ENCODE results near the gene PLEK2. TPM values are rescaled to one million over a fixed set of nuclear protein-coding genes. Genes with fewer than 3 reads are reported as not detected.
"Not testable (repeated sequence)": the region's sequence is repeated elsewhere in the genome, so short reads cannot be mapped to it uniquely, and the experiment has no call there.

Gene PLEK2
- total RNA-seq, 1 donor from 2014 or later = not detected

GRCh38 chr14:67409461-67409860 is 2.5 kb downstream of the PLEK2 start:
- H3F3A ChIP-seq (ENCODE audit: low read depth) = no peaks in the 10 kb centered on the region
- Mint-ChIP-seq H3K9me3 (no peaks in the 10 kb centered on the region), H3K36me3 (no peaks in the 10 kb centered on the region), H3K27ac (no peak overlapping the region), H3K4me3 (no peak overlapping the region), H3K4me1 (peaks cover 13% of the 10 kb centered on the region), H3K27me3 (ENCODE audit: insufficient read depth, low read depth) (peaks cover 16% of the 10 kb centered on the region)
- no peak overlapping the region for H3K4me2 ChIP-seq
- no peaks in the 10 kb centered on the region for H3K36me3 ChIP-seq
- no peak overlapping the region for H3K27ac ChIP-seq
- H3K9me3 ChIP-seq (ENCODE audit: low read depth) = no peaks in the 10 kb centered on the region
- TF ChIP-seq EZH2phosphoT487 (IDR thresholded peaks at IDR 0.05) (no peak), EZH2 (IDR thresholded peaks at IDR 0.05) (no peak), CTCF (IDR thresholded peaks at IDR 0.05) (no peak)
- DNase-seq (ENCODE audit: low spot score) = no peak
- no peak overlapping the region for H3K4me3 ChIP-seq
- H3K4me1 ChIP-seq = no peaks in the 10 kb centered on the region
- no peak overlapping the region for H3K9ac ChIP-seq
- H2AFZ ChIP-seq (replicated peaks) = peak overlapping the region; percentile 88
- peaks cover 7% of the 10 kb centered on the region for H3K27me3 ChIP-seq
- H4K20me1 ChIP-seq (ENCODE audit: low read depth) = no peaks in the 10 kb centered on the region
- H3K79me2 ChIP-seq (ENCODE audit: low read depth) = no peaks in the 10 kb centered on the region

- not testable (repeated sequence) for H3K9me3 ChIP-seq (ENCODE audit: low read depth); H3K9me3 Mint-ChIP-seq; H3K4me3 ChIP-seq; H2AFZ ChIP-seq (replicated peaks); H3K4me1 ChIP-seq; H3K4me2 ChIP-seq; H3F3A ChIP-seq (ENCODE audit: low read depth); H3K9ac ChIP-seq; H3K79me2 ChIP-seq (ENCODE audit: low read depth); H3K36me3 ChIP-seq; H3K36me3 Mint-ChIP-seq; H3K4me3 Mint-ChIP-seq; H4K20me1 ChIP-seq (ENCODE audit: low read depth); H3K27ac Mint-ChIP-seq; H3K27ac ChIP-seq; H3K27me3 ChIP-seq; DNase-seq (ENCODE audit: low spot score)
- peaks cover 13% of the 10 kb centered on the region for H3K4me1 Mint-ChIP-seq
- peaks cover 16% of the 10 kb centered on the region for H3K27me3 Mint-ChIP-seq (ENCODE audit: insufficient read depth, low read depth)
Measured at GRCh38 chr14:67408122-67408801, 3.7 kb downstream of the PLEK2 start.

- H3K79me2 ChIP-seq (ENCODE audit: low read depth) = no peaks in the 10 kb centered on the region
- H3K4me3 ChIP-seq = no peak overlapping the region
- DNase-seq (ENCODE audit: low spot score) = no peak
- H3K36me3 ChIP-seq = no peaks in the 10 kb centered on the region
- Mint-ChIP-seq H3K27ac (no peak overlapping the region), H3K27me3 (ENCODE audit: insufficient read depth, low read depth) (peaks cover 7% of the 10 kb centered on the region), H3K9me3 (no peaks in the 10 kb centered on the region), H3K4me1 (peaks cover 9% of the 10 kb centered on the region), H3K36me3 (no peaks in the 10 kb centered on the region), H3K4me3 (no peak overlapping the region)
- H3K9ac ChIP-seq = no peak overlapping the region
- no peaks in the 10 kb centered on the region for H3K27me3 ChIP-seq
- H3K4me1 ChIP-seq = no peaks in the 10 kb centered on the region
- no peaks in the 10 kb centered on the region for H4K20me1 ChIP-seq (ENCODE audit: low read depth)
- no peak overlapping the region for H2AFZ ChIP-seq (replicated peaks)
- H3K9me3 ChIP-seq (ENCODE audit: low read depth) = no peaks in the 10 kb centered on the region
- H3K4me2 ChIP-seq = no peak overlapping the region
- no peak overlapping the region for H3K27ac ChIP-seq
- TF ChIP-seq EZH2phosphoT487 (IDR thresholded peaks at IDR 0.05) (no peak), CTCF (IDR thresholded peaks at IDR 0.05) (no peak)
- H3F3A ChIP-seq (ENCODE audit: low read depth) = no peaks in the 10 kb centered on the region
Measured at GRCh38 chr14:67405771-67406170, 6.2 kb downstream of the PLEK2 start.

GRCh38 chr14:67400434-67400833 is 11.5 kb downstream of the PLEK2 start:
- no peaks in the 10 kb centered on the region for H3K9me3 ChIP-seq (ENCODE audit: low read depth)
- H3K27ac Mint-ChIP-seq = no peak overlapping the region
- no peak for DNase-seq (ENCODE audit: low spot score)
- no peaks in the 10 kb centered on the region for H3K36me3 ChIP-seq
- H4K20me1 ChIP-seq (ENCODE audit: low read depth) = no peaks in the 10 kb centered on the region
- H3K27ac ChIP-seq = no peak overlapping the region
- H3K27me3 Mint-ChIP-seq (ENCODE audit: insufficient read depth, low read depth) = peaks cover 6% of the 10 kb centered on the region
- H3K27me3 ChIP-seq = no peaks in the 10 kb centered on the region
- no peak overlapping the region for H3K4me2 ChIP-seq
- no peak overlapping the region for H3K4me3 Mint-ChIP-seq
- no peaks in the 10 kb centered on the region for H3F3A ChIP-seq (ENCODE audit: low read depth)
- no peak overlapping the region for H2AFZ ChIP-seq (replicated peaks)
- H3K4me1 Mint-ChIP-seq = peaks cover 7% of the 10 kb centered on the region
- TF ChIP-seq EZH2 (IDR thresholded peaks at IDR 0.05) (no peak), CTCF (IDR thresholded peaks at IDR 0.05) (no peak), EZH2phosphoT487 (IDR thresholded peaks at IDR 0.05) (no peak)
- H3K9ac ChIP-seq = no peak overlapping the region
- no peak overlapping the region for H3K4me3 ChIP-seq
- no peaks in the 10 kb centered on the region for H3K9me3 Mint-ChIP-seq
- H3K79me2 ChIP-seq (ENCODE audit: low read depth) = no peaks in the 10 kb centered on the region
- H3K36me3 Mint-ChIP-seq = no peaks in the 10 kb centered on the region
- H3K4me1 ChIP-seq = no peaks in the 10 kb centered on the region
